H9 (cell line): Measurements from ENCODE around the gene PCDHGB4. TPM values are rescaled to one million over a fixed set of nuclear protein-coding genes. Genes with fewer than 3 reads are reported as not detected.
"Not testable (repeated sequence)": the region's sequence is repeated elsewhere in the genome, so short reads cannot be mapped to it uniquely, and the experiment has no call there.

ENCODE experiments used
- DNase-seq: peaks from one replicate; pipeline ENCODE4 v3.0.0-alpha.2; 2017
- H2AFZ ChIP-seq: one replicate; pipeline ENCODE4 v1.6.1; 2013; ENCODE audit warnings: mild to moderate bottlenecking, low read length, control low read depth, moderate library complexity
- H2AK5ac ChIP-seq: 2 replicates; pipeline ENCODE4 v1.6.1; 2013; ENCODE audit warnings: low read length, control low read depth, mixed read lengths; ENCODE audit not compliant: insufficient read length
- H2BK120ac ChIP-seq: one replicate; pipeline ENCODE4 v1.6.1; 2013; ENCODE audit warnings: low read depth, mild to moderate bottlenecking, low read length, control low read depth, inconsistent platforms; ENCODE audit not compliant: poor library complexity, severe bottlenecking
- H2BK12ac ChIP-seq: 2 replicates; pipeline ENCODE4 v1.6.1; 2013; ENCODE audit warnings: low read length, control low read depth, mixed read lengths, low read depth; ENCODE audit not compliant: insufficient read length
- H2BK15ac ChIP-seq: 2 replicates; pipeline ENCODE4 v1.6.1; 2013; ENCODE audit warnings: low read depth, low read length, control low read depth
- H2BK20ac ChIP-seq: one replicate; pipeline ENCODE4 v1.6.1; 2013; ENCODE audit warnings: low read depth, mild to moderate bottlenecking, low read length, control low read depth, inconsistent platforms; ENCODE audit not compliant: poor library complexity, severe bottlenecking
- H2BK5ac ChIP-seq: 2 replicates; pipeline ENCODE4 v1.6.1; 2013; ENCODE audit warnings: low read length, control low read depth, mixed read lengths; ENCODE audit not compliant: insufficient read length
- H3K14ac ChIP-seq: 2 replicates; pipeline ENCODE4 v1.6.1; 2013; ENCODE audit warnings: low read length, control low read depth; ENCODE audit not compliant: insufficient read depth
- H3K18ac ChIP-seq: 2 replicates; pipeline ENCODE4 v1.6.1; 2013; ENCODE audit warnings: low read depth, mild to moderate bottlenecking, mixed read lengths, low read length, control low read depth; ENCODE audit not compliant: insufficient read length
- H3K23ac ChIP-seq: 2 replicates; pipeline ENCODE4 v1.6.1; 2013; ENCODE audit warnings: low read length, control low read depth, mixed read lengths, low read depth; ENCODE audit not compliant: insufficient read length
- H3K23me2 ChIP-seq: 2 replicates; pipeline ENCODE4 v1.6.1; 2013; ENCODE audit warnings: low read depth, mild to moderate bottlenecking, mixed read lengths, low read length, control low read depth; ENCODE audit not compliant: insufficient read length, poor library complexity, severe bottlenecking
- H3K27ac ChIP-seq: 2 replicates; pipeline ENCODE4 v1.5.1; 2013; ENCODE audit warnings: low read length, control low read depth, mixed read lengths, low read depth; ENCODE audit not compliant: insufficient read length
- H3K27me3 ChIP-seq: 2 replicates; pipeline ENCODE4 v1.6.1; 2013; ENCODE audit warnings: low read length, control low read depth, inconsistent platforms; ENCODE audit not compliant: insufficient read depth
- H3K4ac ChIP-seq: 2 replicates; pipeline ENCODE4 v1.6.1; 2013; ENCODE audit warnings: low read depth, mild to moderate bottlenecking, control low read depth, inconsistent platforms, low read length, moderate library complexity
- H3K4me1 ChIP-seq: 2 replicates; pipeline ENCODE4 v1.6.1; 2013; ENCODE audit warnings: low read length, control low read depth, inconsistent platforms; ENCODE audit not compliant: insufficient read depth
- H3K4me2 ChIP-seq: 2 replicates; pipeline ENCODE4 v1.6.1; 2013; ENCODE audit warnings: low read length, control low read depth, mixed read lengths; ENCODE audit not compliant: insufficient read length, insufficient read depth
- H3K56ac ChIP-seq: 2 replicates; pipeline ENCODE4 v1.6.1; 2013; ENCODE audit warnings: low read depth, mild to moderate bottlenecking, mixed read lengths, low read length, control low read depth; ENCODE audit not compliant: insufficient read length
- H3K79me1 ChIP-seq: 2 replicates; pipeline ENCODE4 v1.6.1; 2013; ENCODE audit warnings: low read depth, mild to moderate bottlenecking, moderate library complexity, low read length, control low read depth, inconsistent platforms; ENCODE audit not compliant: insufficient read depth, poor library complexity, severe bottlenecking
- H3K79me2 ChIP-seq: 2 replicates; pipeline ENCODE4 v1.6.1; 2013; ENCODE audit warnings: low read length, control low read depth, inconsistent platforms; ENCODE audit not compliant: insufficient read depth
- H3K9ac ChIP-seq: 2 replicates; pipeline ENCODE4 v1.6.1; 2013; ENCODE audit warnings: low read length, control low read depth, mixed read lengths; ENCODE audit not compliant: insufficient read length; ENCODE audit errors: extremely low read depth
- H3K9me3 ChIP-seq: one replicate; pipeline ENCODE4 v1.6.1; 2013; ENCODE audit warnings: low read depth, low read length, inconsistent platforms; ENCODE audit not compliant: control insufficient read depth
- H3T11ph ChIP-seq: one replicate; pipeline ENCODE4 v1.6.1; 2013; ENCODE audit warnings: mild to moderate bottlenecking, low read length, control low read depth, inconsistent platforms
- H4K20me1 ChIP-seq: one replicate; pipeline ENCODE4 v1.6.1; 2013; ENCODE audit not compliant: control insufficient read depth, insufficient read length, insufficient read depth
- H4K5ac ChIP-seq: 2 replicates; pipeline ENCODE4 v1.6.1; 2013; ENCODE audit warnings: low read depth, mild to moderate bottlenecking, mixed read lengths, low read length, control low read depth; ENCODE audit not compliant: insufficient read length
- H4K8ac ChIP-seq: replicated peaks from 2 replicates; pipeline ENCODE4 v1.6.1; 2013; ENCODE audit warnings: low read length, control low read depth, mixed read lengths, low read depth; ENCODE audit not compliant: insufficient read length
- H4K91ac ChIP-seq: 2 replicates; pipeline ENCODE4 v1.6.1; 2013; ENCODE audit warnings: low read depth, mild to moderate bottlenecking, moderate library complexity, mixed read lengths, low read length, control low read depth; ENCODE audit not compliant: insufficient read length
- H3K27ac Mint-ChIP-seq, 3 experiments: 2 replicates in 2 of 3; 3 replicates in 1 of 3; pipeline ENCODE4 v1.8.0; 2020 to 2021; ENCODE audit warnings: mixed read lengths in 3 of 3, mild to moderate bottlenecking in 1 of 3, moderate library complexity in 1 of 3
- H3K27me3 Mint-ChIP-seq: 2 replicates; pipeline ENCODE4 v1.8.0; 2021; ENCODE audit warnings: low read depth, mild to moderate bottlenecking, moderate library complexity, mixed read lengths
- H3K36me3 Mint-ChIP-seq, 3 experiments: 2 replicates in 2 of 3; 3 replicates in 1 of 3; pipeline ENCODE4 v1.8.0; 2020 to 2021; ENCODE audit warnings: low read depth in 3 of 3, mixed read lengths in 3 of 3; ENCODE audit not compliant: insufficient read depth in 1 of 3
- H3K4me1 Mint-ChIP-seq, 2 experiments: 2 replicates each; pipeline ENCODE4 v1.8.0; 2020; ENCODE audit warnings: mixed read lengths in 2 of 2
- H3K4me3 Mint-ChIP-seq, 2 experiments: 2 replicates in 1 of 2; 3 replicates in 1 of 2; pipeline ENCODE4 v1.8.0; 2020 to 2021; ENCODE audit warnings: mild to moderate bottlenecking in 2 of 2, mixed read lengths in 2 of 2, moderate library complexity in 1 of 2
- H3K9me3 Mint-ChIP-seq, 2 experiments: 2 replicates in 1 of 2; 3 replicates in 1 of 2; pipeline ENCODE4 v1.8.0; 2020; ENCODE audit warnings: mild to moderate bottlenecking in 2 of 2, mixed read lengths in 2 of 2, moderate library complexity in 1 of 2
- CTCF ChIP-seq: fragments of 200-600 bp; sonication (generic); conservative IDR thresholded peaks from 3 replicates; pipeline ENCODE4 v1.8.0; 2021; ENCODE audit warnings: antibody characterized with exemption, mild to moderate bottlenecking
- WGBS: extraction: QIAGEN DNeasy Blood & Tissue Kit; methylation state at CpG from one replicate; pipeline ENCODE4 v1.1.7; 2013; ENCODE audit warnings: missing lambda C conversion rate, low lambda C conversion rate, mixed read lengths; ENCODE audit not compliant: insufficient read length; ENCODE audit errors: extremely low coverage; 5-methylcytosine and 5-hydroxymethylcytosine counted together
- total RNA-seq: library from RNA; stranded (reverse); gene quantifications from 2 replicates; pipeline ENCODE4 v1.2.1, GENCODE V29; 2021

PCDHGB4 gene
- total RNA-seq, 1 experiment from 2014 or later = 4.2 TPM

DNA sequence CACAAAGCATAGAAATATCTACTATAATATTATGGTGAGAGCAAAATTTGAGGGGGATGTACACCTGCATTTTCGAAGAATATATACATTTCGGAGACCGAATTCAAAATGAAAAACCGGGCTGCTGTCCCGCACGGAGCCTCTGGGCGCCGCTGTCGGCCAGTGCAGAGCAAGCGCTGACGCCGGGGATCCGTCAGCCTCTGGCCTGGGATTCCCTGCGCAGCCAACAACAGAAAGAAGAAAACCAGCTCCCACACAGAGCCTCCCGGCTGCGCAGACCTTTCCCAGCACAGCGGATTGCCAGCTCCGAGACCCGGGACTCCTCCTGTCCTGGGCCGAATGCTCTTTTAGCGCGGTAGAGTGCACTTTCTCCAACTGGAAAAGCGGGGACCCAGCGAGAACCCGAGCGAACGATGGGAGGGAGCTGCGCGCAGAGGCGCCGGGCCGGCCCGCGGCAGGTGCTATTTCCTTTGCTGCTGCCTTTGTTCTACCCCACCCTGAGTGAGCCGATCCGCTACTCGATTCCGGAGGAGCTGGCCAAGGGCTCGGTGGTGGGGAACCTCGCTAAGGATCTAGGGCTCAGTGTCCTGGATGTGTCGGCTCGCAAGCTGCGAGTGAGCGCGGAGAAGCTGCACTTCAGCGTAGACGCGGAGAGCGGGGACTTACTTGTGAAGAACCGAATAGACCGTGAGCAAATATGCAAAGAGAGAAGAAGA is 20.4 kb downstream of the PCDHGB4 start, which contains the start of gene PCDHGB6:
PCDHGB6 (plus strand) TSS at position 232 of the 716 bp plus-strand sequence; CDS start at position 414, 182 bp downstream.
- not testable (repeated sequence) for H3K4me1 ChIP-seq, H3K23me2 ChIP-seq, H4K91ac ChIP-seq, H3K4me1 Mint-ChIP-seq, H2AFZ ChIP-seq, H2BK5ac ChIP-seq, H3K27ac ChIP-seq, H2BK12ac ChIP-seq, H3K18ac ChIP-seq, H2BK15ac ChIP-seq, H3K27me3 ChIP-seq, H2BK120ac ChIP-seq, H3K23ac ChIP-seq, H4K5ac ChIP-seq, H2BK20ac ChIP-seq, H3K56ac ChIP-seq, H3K79me2 ChIP-seq, H3T11ph ChIP-seq, H2AK5ac ChIP-seq, H4K20me1 ChIP-seq, H3K14ac ChIP-seq, H4K8ac ChIP-seq, H3K79me1 ChIP-seq, H3K4ac ChIP-seq
- Mint-ChIP-seq H3K27ac (peak within 1 kb of the TSS in 2 of 3 experiments; percentile 58 to 96; a peak in 3 of 7 replicates), H3K27me3 (peaks cover 22% of the 10 kb centered on the region), H3K4me3 (peak within 1 kb of the TSS; percentile 90 to 94), H3K9me3 (peaks cover 24 to 34% of the 10 kb centered on the region in 2 experiments), H3K36me3 (peaks cover 11 to 28% (median 18%) of the 10 kb centered on the region in 3 experiments)
- H3K9me3 ChIP-seq = peaks cover 15% of the 10 kb centered on the region
- peak within 1 kb of the TSS; percentile 88 for H3K4me2 ChIP-seq
- WGBS = no CpG with 5 or more reads among the region's 51 CpGs
- DNase-seq = peak; percentile 80
- peak within 1 kb of the TSS; percentile 54 for H3K9ac ChIP-seq
- peak; percentile 88 for TF ChIP-seq CTCF
